SU-DHL-6 (cell line): ENCODE data around the gene GPR161.

ENCODE experiments used
- EZH2phosphoT487 ChIP-seq: fragments of 200-600 bp; sonication (generic), shearing (Covaris generic); conservative IDR thresholded peaks from 2 replicates; pipeline ENCODE4 v1.6.1; 2018; ENCODE audit warnings: mild to moderate bottlenecking, antibody characterized with exemption, low read length, moderate library complexity, mixed read lengths
- TF ChIP-seq, protein P1 (sequence below): fragments of 200-600 bp; sonication (generic); IDR thresholded peaks from one replicate; pipeline ENCODE4 v1.5.1; 2017; ENCODE audit warnings: antibody characterized with exemption, mild to moderate bottlenecking, low read length, moderate library complexity; ENCODE audit not compliant: insufficient read depth, poor library complexity, severe bottlenecking

DNA sequence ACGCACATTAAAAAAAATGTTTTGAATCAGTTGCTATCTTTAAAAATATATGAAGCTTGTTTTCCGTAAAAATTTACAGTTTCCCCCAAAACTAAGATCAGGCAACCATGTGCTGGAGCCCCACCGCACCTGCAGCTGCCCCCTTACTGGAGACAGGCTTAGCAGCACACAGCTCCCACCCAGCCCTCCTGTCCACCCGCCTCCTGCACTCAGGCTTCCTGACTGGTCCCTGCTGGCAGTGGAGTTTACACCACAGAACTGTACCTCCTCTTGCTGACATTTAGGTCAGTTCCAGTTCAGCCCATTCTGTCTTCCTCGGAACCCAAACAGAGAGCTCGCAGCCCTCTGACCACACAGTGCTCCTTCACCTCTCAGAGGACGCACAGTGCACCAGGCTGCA, 2.1 kb downstream of the GPR161 start:
- TF ChIP-seq, protein P1, sequence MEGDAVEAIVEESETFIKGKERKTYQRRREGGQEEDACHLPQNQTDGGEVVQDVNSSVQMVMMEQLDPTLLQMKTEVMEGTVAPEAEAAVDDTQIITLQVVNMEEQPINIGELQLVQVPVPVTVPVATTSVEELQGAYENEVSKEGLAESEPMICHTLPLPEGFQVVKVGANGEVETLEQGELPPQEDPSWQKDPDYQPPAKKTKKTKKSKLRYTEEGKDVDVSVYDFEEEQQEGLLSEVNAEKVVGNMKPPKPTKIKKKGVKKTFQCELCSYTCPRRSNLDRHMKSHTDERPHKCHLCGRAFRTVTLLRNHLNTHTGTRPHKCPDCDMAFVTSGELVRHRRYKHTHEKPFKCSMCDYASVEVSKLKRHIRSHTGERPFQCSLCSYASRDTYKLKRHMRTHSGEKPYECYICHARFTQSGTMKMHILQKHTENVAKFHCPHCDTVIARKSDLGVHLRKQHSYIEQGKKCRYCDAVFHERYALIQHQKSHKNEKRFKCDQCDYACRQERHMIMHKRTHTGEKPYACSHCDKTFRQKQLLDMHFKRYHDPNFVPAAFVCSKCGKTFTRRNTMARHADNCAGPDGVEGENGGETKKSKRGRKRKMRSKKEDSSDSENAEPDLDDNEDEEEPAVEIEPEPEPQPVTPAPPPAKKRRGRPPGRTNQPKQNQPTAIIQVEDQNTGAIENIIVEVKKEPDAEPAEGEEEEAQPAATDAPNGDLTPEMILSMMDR = no peak
- TF ChIP-seq EZH2phosphoT487 = no peak
